HepG2 (cell line): Measurements from ENCODE around the gene FAM53C. TPM values are rescaled to one million over a fixed set of nuclear protein-coding genes. Genes with fewer than 3 reads are reported as not detected.

Source experiments
- GATA4 ChIP-seq: sonication (generic); IDR thresholded peaks from 2 replicates; pipeline ENCODE4 v1.6.1; 2016; ENCODE audit warnings: antibody characterized with exemption, low read depth, borderline replicate concordance
- HDAC1 ChIP-seq: sonication (generic); formaldehyde crosslinking; IDR thresholded peaks from 2 replicates; pipeline ENCODE4 v1.5.1; 2020; ENCODE audit warnings: mild to moderate bottlenecking, missing genetic modification reagents
- HIVEP1 ChIP-seq: sonication (generic); formaldehyde crosslinking; IDR thresholded peaks from 2 replicates; pipeline ENCODE4 v1.4.0; 2020; ENCODE audit warnings: mild to moderate bottlenecking, missing genetic modification reagents
- IRF9 ChIP-seq: sonication (generic); formaldehyde crosslinking; IDR thresholded peaks from 2 replicates; pipeline ENCODE4 v1.8.0; 2022; ENCODE audit warnings: missing genetic modification reagents, mild to moderate bottlenecking, borderline replicate concordance
- KLF12 ChIP-seq: sonication (generic); formaldehyde crosslinking; IDR thresholded peaks from 2 replicates; pipeline ENCODE4 v1.4.0; 2020; ENCODE audit warnings: missing genetic modification reagents, borderline replicate concordance
- NRL ChIP-seq: sonication (generic); formaldehyde crosslinking; IDR thresholded peaks from 2 replicates; pipeline ENCODE4 v1.5.0; 2020; ENCODE audit warnings: missing genetic modification reagents, mild to moderate bottlenecking, moderate library complexity, borderline replicate concordance
- POLR2G ChIP-seq: fragments of 200-400 bp; formaldehyde crosslinking; IDR thresholded peaks from 2 replicates; pipeline ENCODE4 v1.6.1; 2018; ENCODE audit warnings: mild to moderate bottlenecking, low read depth, low read length, moderate library complexity
- RFXANK ChIP-seq: IDR thresholded peaks from 2 replicates; pipeline ENCODE4 v1.6.1; 2016
- SRY ChIP-seq: sonication (generic); formaldehyde crosslinking; IDR thresholded peaks from 2 replicates; pipeline ENCODE4 v1.8.0; 2022; ENCODE audit warnings: mild to moderate bottlenecking, missing genetic modification reagents
- TCF12 ChIP-seq, 2 experiments: fragments of 450-650 bp in 1 of 2; sonication (generic) in 1 of 2; formaldehyde crosslinking in 1 of 2; IDR thresholded peaks; 2 replicates each; pipeline versions ENCODE4 v1.6.1 to v1.8.0; 2017 to 2022; ENCODE audit warnings: antibody characterized with exemption in 1 of 2, mild to moderate bottlenecking in 1 of 2, missing genetic modification reagents in 1 of 2, moderate library complexity in 1 of 2
- ZBTB7B ChIP-seq: sonication (generic); formaldehyde crosslinking; IDR thresholded peaks from 2 replicates; pipeline ENCODE4 v1.4.0; 2020; ENCODE audit warnings: missing genetic modification reagents
- ZBTB8A ChIP-seq: sonication (generic); formaldehyde crosslinking; IDR thresholded peaks from 2 replicates; pipeline ENCODE4 v1.4.0; 2020; ENCODE audit warnings: mild to moderate bottlenecking, low read depth, missing genetic modification reagents, borderline replicate concordance
- ZFY ChIP-seq: sonication (generic); formaldehyde crosslinking; IDR thresholded peaks from 2 replicates; pipeline ENCODE4 v1.4.0; 2020; ENCODE audit warnings: missing genetic modification reagents
- ZNF33A ChIP-seq: sonication (generic); formaldehyde crosslinking; IDR thresholded peaks from 2 replicates; pipeline ENCODE4 v1.5.1; 2020; ENCODE audit warnings: missing genetic modification reagents, mild to moderate bottlenecking, moderate library complexity, borderline replicate concordance
- ZSCAN21 ChIP-seq: sonication (generic); formaldehyde crosslinking; IDR thresholded peaks from 2 replicates; pipeline ENCODE4 v1.8.0; 2022; ENCODE audit warnings: mild to moderate bottlenecking, missing genetic modification reagents, moderate library complexity, borderline replicate concordance
- polyA plus RNA-seq, 8 experiments: library from polyadenylated mRNA; depleted of rRNA in 3 of 8; stranded (reverse) in 7 of 8; unstranded in 1 of 8; fragments of >200 nt; fragmentation: Illumina TruSeq in 4 of 8; extraction: Trizol in 4 of 8; gene quantifications; 2 replicates each; pipeline versions ENCODE4 v1.2.1 to v1.2.3, GENCODE V29; 2011 to 2016; ENCODE audit warnings: low read depth in 4 of 8, missing spikeins in 1 of 8, mixed read lengths in 1 of 8; ENCODE audit not compliant: insufficient read depth in 1 of 8
- total RNA-seq, 5 experiments: library from RNA; depleted of rRNA; stranded (reverse); fragments of >200 nt; fragmentation: Illumina TruSeq; extraction: Trizol; gene quantifications; 2 replicates each; pipeline ENCODE4 v1.2.3, GENCODE V29; 2016; ENCODE audit warnings: low read depth in 1 of 5
- TF ChIP-seq, protein P1 (sequence below): sonication (generic); formaldehyde crosslinking; IDR thresholded peaks from 2 replicates; pipeline ENCODE4 v1.8.1; 2023; ENCODE audit warnings: mild to moderate bottlenecking, missing genetic modification reagents
- TF ChIP-seq, protein P2 (sequence below): sonication (generic); formaldehyde crosslinking; IDR thresholded peaks from 2 replicates; pipeline ENCODE4 v1.4.0; 2020; ENCODE audit warnings: missing genetic modification reagents
- TF ChIP-seq, protein P3 (sequence below): sonication (generic); formaldehyde crosslinking; IDR thresholded peaks from 2 replicates; pipeline ENCODE4 v1.4.0; 2020; ENCODE audit warnings: missing genetic modification reagents, mild to moderate bottlenecking, borderline replicate concordance
- TF ChIP-seq, protein P4 (sequence below): sonication (generic); formaldehyde crosslinking; IDR thresholded peaks from 2 replicates; pipeline ENCODE4 v1.8.1; 2023; ENCODE audit warnings: missing genetic modification reagents, inconsistent platforms, borderline replicate concordance

FAM53C gene
- total and polyA plus RNA-seq, 2 of the 13 experiments (the other 11 are each of a cell fraction or from before 2014, with no cell fraction given): 26.9 to 30.1 TPM

DNA sequence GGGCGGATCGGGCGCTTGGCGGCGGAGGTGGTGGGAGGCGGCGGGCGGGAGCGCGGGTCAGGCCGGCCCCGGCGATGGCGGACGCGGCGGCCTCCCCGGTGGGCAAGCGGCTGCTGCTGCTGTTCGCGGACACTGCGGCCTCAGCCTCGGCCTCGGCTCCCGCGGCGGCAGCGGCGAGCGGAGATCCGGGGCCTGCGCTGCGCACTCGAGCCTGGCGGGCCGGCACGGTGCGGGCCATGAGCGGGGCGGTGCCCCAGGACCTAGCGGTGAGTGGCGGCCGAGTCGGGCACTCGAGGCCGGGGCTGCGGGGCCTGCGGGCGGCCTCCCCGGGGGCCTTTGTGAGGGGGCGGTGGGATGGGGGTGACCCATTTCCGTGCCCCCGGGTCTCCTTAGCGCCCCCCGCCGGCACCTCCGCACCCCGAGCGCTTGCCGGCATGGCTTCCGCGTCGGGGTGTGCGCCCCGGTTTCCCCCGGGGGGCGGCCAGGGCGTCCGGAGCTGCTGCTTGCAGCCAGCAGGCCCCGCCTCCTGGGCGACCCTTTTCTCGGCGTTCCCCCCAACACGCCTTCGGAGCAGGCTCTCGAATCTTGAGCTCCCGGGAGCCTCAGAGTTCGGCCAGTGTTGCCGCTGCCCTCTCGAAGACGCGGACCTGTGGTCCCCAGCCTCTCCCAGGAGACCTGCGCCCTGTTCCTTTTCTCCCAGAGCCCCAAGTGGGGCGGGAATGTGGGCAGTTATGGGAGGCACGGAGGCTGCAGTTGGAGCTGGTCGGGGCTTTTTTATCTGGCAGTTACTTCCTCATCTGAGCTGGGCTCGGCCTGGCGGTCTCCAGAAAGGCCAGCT lies 14.9 kb downstream of the FAM53C start (continued):
- TF ChIP-seq, protein P1, sequence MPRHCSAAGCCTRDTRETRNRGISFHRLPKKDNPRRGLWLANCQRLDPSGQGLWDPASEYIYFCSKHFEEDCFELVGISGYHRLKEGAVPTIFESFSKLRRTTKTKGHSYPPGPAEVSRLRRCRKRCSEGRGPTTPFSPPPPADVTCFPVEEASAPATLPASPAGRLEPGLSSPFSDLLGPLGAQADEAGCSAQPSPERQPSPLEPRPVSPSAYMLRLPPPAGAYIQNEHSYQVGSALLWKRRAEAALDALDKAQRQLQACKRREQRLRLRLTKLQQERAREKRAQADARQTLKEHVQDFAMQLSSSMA (CRISPR knock-in tag): no peak
- TF ChIP-seq GATA4 (0 out of 2 replicates have a peak, but pooled peaks have one; percentile 19), IRF9 (CRISPR knock-in tag) (0 out of 2 replicates have a peak, but pooled peaks have one; percentile 13), ZNF33A (no peak), NRL (CRISPR knock-in tag) (peak; percentile 64; the same call in 1 of the 2 replicates), RFXANK (CRISPR knock-in tag) (no peak), ZBTB7B (0 out of 2 replicates have a peak, but pooled peaks have one; percentile 21), KLF12 (no peak; the same call in 1 of the 2 replicates), ZFY (CRISPR knock-in tag) (peak; percentile 98), SRY (CRISPR knock-in tag) (no peak), HDAC1 (CRISPR knock-in tag) (peak; percentile 39; the same call in 1 of the 2 replicates), POLR2G (0 out of 2 replicates have a peak, but pooled peaks have one; percentile 52), ZSCAN21 (0 out of 2 replicates have a peak, but pooled peaks have one; percentile 28), ZBTB8A (0 out of 2 replicates have a peak, but pooled peaks have one; percentile 25), HIVEP1 (CRISPR knock-in tag) (0 out of 2 replicates have a peak, but pooled peaks have one; percentile 25), TCF12 (IDR thresholded peaks at IDR 0.05) (no peak), TCF12 (CRISPR knock-in tag; IDR thresholded peaks at IDR 0.05) (no peak)
- TF ChIP-seq, protein P2, sequence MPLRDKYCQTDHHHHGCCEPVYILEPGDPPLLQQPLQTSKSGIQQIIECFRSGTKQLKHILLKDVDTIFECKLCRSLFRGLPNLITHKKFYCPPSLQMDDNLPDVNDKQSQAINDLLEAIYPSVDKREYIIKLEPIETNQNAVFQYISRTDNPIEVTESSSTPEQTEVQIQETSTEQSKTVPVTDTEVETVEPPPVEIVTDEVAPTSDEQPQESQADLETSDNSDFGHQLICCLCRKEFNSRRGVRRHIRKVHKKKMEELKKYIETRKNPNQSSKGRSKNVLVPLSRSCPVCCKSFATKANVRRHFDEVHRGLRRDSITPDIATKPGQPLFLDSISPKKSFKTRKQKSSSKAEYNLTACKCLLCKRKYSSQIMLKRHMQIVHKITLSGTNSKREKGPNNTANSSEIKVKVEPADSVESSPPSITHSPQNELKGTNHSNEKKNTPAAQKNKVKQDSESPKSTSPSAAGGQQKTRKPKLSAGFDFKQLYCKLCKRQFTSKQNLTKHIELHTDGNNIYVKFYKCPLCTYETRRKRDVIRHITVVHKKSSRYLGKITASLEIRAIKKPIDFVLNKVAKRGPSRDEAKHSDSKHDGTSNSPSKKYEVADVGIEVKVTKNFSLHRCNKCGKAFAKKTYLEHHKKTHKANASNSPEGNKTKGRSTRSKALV (CRISPR knock-in tag): 0 out of 2 replicates have a peak, but pooled peaks have one; percentile 56
- TF ChIP-seq, protein P3, sequence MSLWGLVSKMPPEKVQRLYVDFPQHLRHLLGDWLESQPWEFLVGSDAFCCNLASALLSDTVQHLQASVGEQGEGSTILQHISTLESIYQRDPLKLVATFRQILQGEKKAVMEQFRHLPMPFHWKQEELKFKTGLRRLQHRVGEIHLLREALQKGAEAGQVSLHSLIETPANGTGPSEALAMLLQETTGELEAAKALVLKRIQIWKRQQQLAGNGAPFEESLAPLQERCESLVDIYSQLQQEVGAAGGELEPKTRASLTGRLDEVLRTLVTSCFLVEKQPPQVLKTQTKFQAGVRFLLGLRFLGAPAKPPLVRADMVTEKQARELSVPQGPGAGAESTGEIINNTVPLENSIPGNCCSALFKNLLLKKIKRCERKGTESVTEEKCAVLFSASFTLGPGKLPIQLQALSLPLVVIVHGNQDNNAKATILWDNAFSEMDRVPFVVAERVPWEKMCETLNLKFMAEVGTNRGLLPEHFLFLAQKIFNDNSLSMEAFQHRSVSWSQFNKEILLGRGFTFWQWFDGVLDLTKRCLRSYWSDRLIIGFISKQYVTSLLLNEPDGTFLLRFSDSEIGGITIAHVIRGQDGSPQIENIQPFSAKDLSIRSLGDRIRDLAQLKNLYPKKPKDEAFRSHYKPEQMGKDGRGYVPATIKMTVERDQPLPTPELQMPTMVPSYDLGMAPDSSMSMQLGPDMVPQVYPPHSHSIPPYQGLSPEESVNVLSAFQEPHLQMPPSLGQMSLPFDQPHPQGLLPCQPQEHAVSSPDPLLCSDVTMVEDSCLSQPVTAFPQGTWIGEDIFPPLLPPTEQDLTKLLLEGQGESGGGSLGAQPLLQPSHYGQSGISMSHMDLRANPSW (CRISPR knock-in tag): 0 out of 2 replicates have a peak, but pooled peaks have one; percentile 46
- TF ChIP-seq, protein P4, sequence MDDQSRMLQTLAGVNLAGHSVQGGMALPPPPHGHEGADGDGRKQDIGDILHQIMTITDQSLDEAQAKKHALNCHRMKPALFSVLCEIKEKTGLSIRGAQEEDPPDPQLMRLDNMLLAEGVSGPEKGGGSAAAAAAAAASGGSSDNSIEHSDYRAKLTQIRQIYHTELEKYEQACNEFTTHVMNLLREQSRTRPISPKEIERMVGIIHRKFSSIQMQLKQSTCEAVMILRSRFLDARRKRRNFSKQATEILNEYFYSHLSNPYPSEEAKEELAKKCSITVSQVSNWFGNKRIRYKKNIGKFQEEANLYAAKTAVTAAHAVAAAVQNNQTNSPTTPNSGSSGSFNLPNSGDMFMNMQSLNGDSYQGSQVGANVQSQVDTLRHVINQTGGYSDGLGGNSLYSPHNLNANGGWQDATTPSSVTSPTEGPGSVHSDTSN (CRISPR knock-in tag): peak; percentile 62; the same call in 1 of the 2 replicates
